Astrocyte of the hippocampus (primary cell): ENCODE measurements around the gene CSNK1G2.

Experiments
- DNase-seq: peaks from one replicate; pipeline ENCODE4 v3.0.0; 2011; ENCODE audit warnings: low read depth, low spot score

Gene CSNK1G2

GRCh38 chr19:1918975-1919374 is 22.0 kb upstream of the CSNK1G2 start:
- no peak for DNase-seq

DNA sequence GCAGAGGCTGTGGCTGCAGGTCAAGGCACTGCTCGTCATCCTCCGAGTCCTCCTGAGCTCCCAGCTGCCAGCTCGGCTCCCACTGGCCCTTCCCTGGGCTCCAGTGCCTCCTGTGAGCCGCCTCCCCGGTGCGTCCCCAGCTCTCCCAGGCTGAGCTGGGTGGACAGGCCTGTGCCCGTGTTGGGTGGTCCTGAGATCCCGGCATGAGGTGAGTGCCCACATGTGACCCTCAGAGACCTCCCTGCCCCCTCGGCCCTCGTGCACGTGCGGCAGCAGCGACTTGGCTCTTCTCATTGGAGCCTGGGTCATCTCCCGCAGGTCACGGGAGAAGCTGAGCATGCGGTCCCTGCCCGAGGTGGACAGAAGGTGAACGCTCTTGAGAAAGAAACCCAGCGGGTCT is 20.3 kb upstream of the CSNK1G2 start:
- no peak for DNase-seq

GRCh38 chr19:1921326-1921725 is 19.6 kb upstream of the CSNK1G2 start:
- DNase-seq, result no peak

GRCh38 chr19:1921825-1922224 is 19.1 kb upstream of the CSNK1G2 start:
- DNase-seq, result no peak

DNA sequence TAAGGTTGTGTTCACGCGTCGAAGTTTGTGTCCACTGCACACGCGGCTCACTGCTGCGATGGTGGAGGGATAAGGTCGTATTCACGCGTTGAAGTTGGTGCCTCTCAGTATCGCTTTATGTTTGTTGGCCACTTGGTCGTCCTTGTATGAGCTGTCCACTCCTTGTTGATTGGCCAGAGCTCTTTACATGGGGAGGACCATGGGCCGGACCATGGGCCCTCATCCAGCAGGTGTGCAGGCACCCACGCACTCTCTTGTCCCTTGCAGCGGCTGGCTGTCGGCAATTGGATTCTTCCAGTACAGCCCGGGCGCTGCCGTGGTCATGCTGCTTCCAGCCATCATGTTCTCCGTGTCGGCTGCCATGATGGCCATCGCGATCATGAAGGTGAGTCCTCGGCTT is 18.2 kb upstream of the CSNK1G2 start:
- DNase-seq, result no peak

- DNase-seq, result no peak
Observed at GRCh38 chr19:1923319-1923718, 17.7 kb upstream of the CSNK1G2 start.

DNA sequence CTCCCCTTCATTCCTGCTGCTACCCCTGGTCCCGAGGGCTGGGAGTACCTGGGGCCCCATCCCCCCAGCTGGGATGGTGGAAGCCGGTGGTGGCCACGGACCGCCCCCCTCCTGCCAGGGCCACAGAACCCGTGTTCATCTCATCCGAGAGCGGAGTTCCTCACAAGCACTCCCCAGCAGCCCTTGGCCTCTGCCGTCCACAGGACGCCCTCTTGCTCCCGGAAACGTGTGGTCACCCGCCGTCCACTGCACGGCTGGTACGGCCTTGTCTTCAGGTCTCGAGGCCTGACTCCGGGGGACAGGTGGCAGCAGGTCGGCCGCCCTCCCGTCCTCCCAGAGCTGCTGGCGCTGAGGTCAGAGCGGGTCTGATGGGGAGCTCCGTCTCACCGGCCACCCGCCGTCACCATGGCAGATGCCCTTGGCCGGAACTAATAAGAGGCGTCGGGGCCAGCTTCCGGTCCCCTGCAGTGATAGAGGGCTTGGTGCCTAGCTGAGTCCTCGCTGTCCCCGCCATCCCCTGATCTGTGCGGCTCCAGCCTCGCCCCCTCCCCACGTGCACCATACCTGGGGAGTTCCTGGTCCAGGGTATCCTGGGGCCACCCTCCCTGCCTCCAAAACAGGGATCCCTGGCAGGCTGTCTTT is 16.5 kb upstream of the CSNK1G2 start:
- DNase-seq, result no peak

DNA sequence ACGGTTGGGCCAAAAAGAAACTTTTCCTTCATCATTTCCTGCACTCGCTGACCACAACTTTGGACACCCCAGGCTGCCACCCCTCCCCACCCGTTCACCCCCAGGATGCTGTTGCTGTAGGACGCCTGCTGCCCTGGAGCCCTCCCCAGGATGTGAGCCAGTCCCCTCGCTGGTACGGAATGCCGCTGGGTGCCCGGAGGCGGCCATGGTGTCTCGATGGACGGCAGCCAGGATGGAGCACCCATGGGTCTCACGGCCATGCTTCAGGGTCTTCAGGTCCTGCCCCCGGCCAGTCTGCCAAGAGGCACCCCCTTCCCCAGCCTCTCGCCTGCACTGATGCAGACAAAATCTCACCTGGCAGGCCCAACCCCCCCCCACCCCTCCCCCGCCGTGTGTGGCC is 15.4 kb upstream of the CSNK1G2 start:
- no peak for DNase-seq

DNA sequence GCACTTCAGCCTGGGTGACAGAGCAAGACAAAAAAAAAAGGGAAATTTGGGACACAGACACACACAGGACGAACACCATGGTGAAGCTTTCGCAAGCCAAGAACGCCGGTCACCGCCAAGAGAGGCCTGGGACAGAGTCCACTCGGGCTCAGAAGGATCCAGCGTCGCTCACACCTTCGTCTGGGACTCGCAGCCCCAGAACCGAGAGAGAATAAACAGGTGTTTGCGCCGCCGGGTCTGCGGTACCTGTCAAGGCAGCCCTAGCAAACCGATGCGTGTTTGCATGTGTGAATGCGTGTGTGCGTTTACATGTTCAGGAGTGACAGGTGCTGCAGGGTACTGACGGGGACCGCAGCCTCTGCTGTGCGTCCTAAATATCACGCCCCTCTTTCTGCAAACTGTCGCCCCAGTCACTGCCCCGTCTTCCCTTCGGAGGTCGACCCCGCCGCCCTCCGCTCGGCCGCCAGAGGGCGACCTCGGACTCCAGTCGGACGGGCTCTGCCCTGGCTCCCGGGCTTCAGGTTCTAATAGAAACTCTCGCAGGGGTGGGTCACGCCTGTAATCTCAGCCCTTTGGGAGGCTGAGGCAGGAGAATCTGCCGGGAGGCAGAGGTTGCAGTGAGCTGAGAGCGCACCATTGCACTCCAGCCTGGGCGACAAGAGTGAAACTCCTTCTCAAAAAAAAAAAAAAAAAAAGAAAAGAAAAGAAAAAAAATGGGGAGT is 11.8 kb upstream of the CSNK1G2 start:
- peak; percentile 86 for DNase-seq

GRCh38 chr19:1931445-1931844 is 9.5 kb upstream of the CSNK1G2 start:
- DNase-seq, result no peak

- DNase-seq, result no peak
Observed at GRCh38 chr19:1932395-1932794, 8.6 kb upstream of the CSNK1G2 start.

DNA sequence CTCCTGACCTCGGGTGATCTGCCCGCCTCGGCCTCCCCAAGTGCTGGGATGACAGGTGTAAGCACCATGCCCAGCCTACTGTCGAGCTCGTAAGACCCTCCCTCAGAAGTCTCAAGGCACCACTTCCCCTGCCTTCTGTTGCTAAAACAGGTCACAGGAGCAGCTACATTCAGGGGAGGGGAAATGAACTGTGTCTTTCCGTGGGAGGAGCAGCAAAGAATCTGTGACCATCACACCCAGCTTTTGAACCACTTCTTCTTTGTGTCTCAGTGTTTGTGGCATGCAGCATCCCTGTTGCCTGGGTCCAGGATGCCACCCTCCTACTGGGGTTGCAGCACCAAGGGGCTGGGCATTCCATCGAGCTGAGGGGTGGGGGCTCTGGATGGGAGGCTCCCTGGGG is 7.7 kb upstream of the CSNK1G2 start:
- DNase-seq, result no peak

DNA sequence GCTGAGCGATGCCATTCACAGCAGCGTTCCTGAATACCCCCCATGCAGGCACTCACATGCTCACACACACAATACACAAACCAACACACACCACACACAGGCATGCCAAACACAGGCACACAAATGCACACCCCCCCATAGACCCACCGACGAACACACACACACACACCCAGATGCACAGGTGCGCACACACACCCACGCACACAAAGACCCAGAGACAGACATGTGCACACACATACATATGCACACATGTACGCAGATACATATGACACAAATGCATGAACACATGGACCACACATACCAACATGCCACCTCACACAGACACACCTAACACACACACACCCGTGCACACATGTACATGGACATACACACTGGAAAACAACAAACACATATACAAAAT is 7.0 kb upstream of the CSNK1G2 start:
- no peak for DNase-seq

- DNase-seq, result peak; percentile 18
Observed at GRCh38 chr19:1935484-1936208, 5.3 kb upstream of the CSNK1G2 start.

GRCh38 chr19:1936430-1936829 is 4.5 kb upstream of the CSNK1G2 start:
- DNase-seq, result no peak

GRCh38 chr19:1936916-1937610 is 3.9 kb upstream of the CSNK1G2 start:
- no peak for DNase-seq

- no peak for DNase-seq
Observed at GRCh38 chr19:1938071-1938470, 2.9 kb upstream of the CSNK1G2 start.

DNA sequence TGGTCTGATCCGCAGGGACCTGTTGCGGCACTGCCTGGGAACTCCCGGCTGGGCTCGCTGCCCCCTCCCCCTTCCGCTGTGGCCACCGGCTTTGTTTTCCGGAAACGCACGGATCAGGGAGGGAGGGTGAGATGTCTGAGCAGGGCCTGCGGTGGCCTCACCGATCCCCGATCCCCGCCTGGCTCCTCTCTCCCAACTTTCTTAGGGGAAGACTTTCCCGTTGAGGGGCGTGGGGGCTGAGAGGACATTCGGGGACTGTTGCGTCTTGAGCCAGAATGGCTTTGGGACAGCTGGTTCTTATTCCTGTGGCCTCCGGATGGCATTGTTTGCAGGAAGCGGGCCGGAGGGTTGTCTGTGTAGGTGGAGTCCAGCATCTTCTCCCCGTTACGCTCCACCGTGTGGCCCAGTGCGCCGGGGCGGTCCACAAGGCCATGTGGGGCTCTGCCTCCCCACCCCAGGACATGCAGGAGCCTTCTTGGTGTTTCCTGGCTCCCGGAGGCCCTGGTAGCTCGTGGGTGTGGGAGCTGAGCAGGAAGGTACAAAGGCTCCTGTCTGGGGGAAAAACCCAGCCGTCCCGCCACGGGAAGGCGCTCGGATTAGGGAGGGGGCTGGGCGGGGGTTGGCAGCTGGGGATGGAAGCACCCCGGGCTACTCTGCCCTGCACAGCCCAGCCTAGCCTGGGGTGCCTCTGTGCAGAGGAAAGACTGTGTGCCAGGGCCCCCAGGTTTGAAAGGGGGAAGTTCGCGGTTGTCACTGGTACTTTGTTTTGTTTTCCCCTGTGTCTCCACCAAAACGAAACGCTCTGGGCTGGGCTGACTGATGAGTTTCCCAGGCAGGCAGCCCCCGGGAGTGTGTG is 1.3 kb downstream of the CSNK1G2 start:
- peak; percentile 86 for DNase-seq

DNA sequence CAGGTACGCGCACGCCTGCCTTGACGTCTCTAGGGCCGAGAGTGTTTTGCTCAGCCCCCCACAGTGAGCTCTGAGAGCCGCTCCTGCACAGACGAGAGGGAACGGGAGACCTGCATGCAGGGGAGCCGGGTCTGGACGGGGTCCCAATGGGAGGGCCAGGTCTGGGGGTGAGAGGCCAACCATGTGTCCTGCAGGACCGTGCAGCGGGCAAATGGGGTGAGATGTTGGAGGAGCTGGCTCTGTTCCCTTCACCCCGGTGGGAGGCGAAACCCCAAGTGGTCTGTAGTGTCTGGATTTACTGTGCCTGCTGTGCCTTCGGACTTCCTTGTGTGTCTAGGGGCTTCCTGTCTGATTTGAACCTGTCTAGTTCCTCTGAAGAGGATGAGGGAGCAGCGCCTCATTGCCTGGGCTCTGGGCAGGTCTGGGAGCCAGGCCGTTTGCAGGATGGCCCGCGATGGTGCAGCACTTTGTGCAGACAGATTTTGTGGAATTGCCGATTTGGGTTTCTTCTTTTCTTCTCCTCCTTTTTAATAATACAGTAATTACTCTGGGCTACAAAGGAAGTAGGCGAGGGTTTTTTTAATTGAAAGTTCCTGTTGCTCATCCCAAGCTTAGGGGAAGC is 2.1 kb downstream of the CSNK1G2 start:
- DNase-seq, result peak; percentile 41

- DNase-seq, result no peak
Observed at GRCh38 chr19:1943661-1944087, 2.7 kb downstream of the CSNK1G2 start.
